GM18517 (cell line): ENCODE data around the gene TNIK.
"Not testable (repeated sequence)": the region's sequence is repeated elsewhere in the genome, so short reads cannot be mapped to it uniquely, and the experiment has no call there.

Experiments
- ATAC-seq: cut with Tn5 transposase; IDR thresholded peaks from one replicate; pipeline ENCODE4 v1.9.1; 2021; ENCODE audit warnings: mild to moderate bottlenecking, moderate library complexity; ENCODE audit not compliant: unreplicated experiment

The TNIK gene

DNA sequence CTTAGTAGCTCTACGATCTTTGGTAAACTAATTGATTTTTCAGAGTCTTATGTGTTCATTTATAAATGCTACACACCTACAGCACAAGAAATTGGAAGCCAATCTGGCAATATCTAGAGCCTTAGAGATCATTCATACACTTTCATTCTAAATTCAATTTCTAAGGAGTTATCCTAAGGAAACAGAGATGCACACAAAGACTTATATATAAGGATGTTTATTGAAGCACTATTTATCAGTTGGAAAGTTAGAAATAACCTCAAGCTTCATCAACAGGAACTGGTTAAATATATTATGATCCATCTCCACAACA is 12.7 kb downstream of the TNIK start:
- ATAC-seq: not testable (repeated sequence)

DNA sequence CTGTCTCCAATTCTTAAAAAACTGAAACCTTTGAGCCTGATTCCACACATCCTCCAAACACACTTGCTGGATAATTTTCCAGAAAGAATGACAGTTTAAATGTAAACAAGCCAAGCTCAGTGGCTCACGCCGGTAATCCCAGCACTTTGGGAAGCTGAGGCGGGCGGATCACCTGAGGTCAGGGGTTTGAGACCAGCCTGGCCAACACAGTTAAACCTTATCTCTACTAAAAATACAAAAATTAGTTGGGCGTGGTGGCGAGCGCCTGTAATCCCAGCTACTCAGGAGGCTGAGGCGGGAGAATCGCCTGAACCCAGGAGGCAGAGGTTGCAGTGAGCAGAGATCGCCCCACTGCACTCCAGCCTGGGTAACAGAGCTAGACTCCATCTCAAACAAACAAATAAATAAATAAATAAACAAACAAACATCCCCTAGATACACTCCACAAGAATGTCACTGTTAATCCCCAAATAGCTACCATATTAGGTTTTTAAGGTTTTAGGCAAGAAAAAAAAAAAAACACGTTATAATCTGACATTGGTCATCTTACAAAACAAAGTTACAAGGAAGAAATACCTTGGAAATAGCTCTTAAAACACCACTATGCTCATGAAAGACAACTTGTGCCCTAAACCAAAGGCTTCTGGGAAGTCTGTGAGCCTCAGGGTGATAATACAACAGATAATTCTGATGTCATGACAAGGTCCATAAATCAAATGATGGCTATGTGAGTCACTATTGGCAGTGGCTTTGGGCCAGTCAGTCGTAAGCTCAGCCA is 13.2 kb downstream of the TNIK start:
- no peak for ATAC-seq

DNA sequence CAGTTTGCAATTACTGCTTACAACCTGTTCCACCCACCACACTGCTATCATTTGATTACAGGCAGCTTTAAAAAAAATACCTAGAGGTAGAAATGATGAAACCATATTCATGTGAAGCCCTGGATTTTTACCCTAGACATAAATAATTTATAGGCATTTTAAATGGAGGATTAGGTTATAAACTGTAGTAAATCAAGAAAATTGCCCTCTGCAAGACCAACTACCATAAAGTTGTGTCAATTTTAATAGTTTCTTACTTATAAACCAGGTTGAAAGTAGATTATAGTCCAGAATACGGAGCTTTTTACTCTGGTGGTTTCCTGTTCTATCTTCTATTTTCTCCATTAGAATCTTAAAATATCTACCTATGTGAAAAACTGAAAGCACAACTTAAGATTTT is 13.9 kb downstream of the TNIK start:
- no peak for ATAC-seq

DNA sequence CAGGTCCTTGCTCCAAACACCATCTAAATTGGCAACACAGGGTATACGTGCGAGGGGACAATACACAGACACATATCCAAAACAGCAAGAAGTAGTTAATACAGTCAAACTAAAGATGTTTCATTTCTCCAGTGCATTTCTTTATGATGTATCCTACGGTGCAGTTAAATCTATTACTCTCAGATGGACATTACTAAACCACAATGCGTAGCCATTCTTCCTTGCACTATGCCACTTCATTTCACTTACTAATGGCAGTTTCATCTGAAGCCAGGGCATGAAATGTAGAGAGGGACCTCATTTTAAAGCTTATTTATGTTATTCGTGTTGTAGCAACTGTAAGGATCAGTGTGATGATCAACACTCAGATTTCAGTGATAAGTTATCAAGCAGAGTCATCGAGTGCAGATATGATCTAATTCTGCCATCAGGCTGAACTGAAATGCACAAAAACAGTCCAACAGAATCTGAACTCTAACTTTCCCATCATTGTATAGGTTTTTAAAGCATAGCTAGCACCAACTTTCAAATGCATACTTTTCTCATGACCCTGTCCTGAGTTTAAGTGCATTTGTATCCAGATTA is 14.5 kb downstream of the TNIK start:
- no peak for ATAC-seq

DNA sequence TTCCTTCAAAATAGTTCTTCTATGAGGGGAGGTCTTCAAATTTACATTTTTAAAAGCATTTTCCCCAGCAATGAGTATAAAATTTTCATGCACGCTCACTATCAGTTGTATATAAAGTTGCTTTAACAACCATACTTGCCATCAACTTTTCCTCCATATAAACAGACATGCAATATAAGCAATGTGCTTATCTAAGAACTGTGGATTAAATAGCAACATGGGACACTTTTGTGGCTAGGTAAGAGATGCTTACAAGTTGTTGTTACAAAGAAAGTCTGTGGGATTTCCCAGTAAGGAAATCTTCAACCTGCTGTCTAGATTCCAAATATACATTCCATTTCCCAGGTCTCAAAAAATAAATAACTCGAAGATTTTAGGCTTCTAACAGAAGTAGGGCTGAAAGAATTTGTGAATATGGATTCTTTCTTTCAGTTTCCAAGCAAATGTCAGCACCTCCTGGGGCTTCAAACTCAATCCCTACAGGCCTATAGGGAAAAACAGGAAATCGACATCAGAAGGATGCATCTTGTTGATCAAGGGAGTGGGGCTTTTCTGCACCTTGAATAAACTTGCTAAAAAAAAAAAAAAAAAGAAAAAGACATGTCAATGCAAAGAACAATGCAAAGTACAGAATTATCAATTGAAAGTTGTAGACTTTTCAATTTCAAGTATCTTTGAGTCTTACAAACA is 16.1 kb downstream of the TNIK start:
- no peak for ATAC-seq

DNA sequence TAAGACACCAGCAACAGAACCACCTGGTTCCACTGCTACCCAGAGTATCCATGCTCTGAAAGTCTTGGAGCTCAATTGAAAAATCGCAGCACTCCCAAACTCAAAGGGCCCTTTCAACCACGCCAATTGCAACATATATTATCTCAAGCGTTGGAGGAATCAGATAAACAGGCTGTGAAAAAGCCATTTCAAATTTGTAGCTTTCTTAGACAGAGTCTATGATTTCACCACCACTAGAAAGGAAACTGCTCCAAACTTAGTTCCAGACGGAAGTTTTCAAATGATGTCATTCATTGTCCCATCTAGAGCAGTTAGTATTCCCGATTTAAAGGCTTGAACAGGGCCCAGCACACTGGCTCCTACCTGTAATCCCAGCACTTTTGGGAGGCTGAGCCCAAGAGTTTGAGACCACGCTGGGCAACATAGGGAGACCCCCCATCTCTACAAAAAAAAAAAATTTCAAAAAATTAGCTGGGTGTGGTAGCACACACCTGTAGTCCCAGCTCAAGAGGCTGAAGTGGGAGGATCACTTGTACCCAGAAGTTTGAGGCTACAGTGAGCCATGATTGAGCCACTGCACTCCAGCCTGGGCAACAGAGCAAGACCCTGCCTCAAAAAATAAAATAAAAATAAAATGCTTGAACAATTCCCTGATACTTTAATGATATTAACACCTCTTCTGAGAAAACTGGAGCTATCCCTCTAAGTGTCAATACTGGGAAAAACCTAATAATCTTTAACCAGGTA is 16.8 kb downstream of the TNIK start:
- no peak for ATAC-seq

DNA sequence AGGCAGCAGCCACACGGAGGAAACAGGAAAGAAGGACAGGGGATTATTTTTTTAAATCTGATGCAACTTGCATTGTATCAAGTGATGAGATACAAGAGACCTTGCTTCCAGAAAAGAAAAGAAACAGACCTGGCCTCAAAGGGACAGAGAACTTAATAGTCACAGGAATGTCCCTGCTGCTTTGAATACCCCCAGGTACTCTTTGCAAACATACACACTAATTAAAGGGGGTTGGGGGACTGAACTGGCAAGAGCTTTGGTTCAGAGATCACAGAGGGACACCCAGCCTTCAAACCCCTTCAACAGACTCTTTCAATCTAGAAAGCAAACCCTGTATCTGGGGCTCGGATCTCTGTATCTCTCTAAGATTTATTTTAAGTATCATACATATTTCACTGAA is 18.0 kb downstream of the TNIK start:
- ATAC-seq: no peak

DNA sequence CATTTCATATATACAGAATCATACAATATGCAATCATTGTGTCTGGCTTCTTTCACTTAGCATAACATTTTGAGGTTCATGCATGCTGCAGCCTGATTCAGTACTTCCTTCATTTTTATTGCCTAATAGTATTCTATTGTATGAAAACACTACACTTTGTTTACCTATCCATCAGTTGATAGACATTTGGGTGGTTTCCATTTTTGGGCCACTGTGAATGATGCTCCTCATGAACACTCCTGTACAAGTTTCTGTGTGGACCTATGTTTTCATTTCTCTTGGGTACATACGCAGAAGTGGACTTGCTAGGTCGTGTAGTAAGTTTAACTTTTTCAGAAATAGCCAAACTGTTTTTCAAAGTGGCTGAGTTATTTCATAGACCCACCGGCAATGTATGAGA is 18.8 kb downstream of the TNIK start:
- ATAC-seq: no peak

DNA sequence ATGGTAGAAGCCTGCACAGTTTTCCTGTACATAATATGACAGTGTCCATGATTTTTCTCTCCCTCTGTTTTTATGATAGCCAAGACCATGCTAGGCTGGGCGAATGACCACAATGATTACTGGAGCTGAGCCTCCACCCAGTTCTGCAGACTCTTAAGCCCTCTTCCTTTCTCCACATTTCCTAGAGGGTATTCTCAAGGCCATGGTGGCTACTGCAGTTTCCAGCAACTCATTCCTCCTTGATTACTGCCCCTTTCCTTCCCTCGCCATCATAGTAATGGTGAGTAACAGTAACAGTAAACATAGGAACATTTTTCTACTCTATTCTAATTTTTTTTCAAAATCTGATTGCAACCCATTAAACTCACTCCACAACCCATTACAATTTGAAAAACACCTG is 20.2 kb downstream of the TNIK start:
- ATAC-seq: no peak

DNA sequence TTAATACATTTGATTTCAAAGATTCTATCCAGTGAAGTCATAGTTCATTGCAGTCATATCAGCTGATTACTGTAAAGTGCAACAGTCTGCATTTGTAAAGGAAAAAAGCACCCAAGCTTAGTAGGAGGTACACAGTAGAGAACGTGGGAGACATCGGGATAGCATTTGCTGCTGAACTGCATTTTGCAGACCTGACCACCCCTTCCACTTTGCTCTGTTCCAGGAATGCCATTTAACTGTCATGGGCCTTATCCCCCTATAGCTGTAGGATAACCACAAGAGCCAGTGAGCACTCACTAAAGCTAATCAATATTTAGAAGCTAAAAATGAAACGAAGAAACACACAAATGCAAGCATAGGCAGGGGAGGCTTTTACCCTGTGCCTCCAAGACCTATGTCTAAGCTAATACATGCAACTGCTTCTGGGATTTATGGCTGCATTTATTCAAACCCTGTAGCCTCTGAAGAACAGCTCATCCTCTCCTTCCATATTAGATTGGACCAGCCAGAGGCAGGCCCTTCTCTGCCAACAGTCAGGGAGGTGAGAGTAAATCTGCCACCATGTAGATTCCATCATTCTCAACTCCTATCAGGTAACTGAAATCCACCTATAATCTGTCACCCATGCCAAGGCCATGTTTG is 23.0 kb downstream of the TNIK start:
- no peak for ATAC-seq

DNA sequence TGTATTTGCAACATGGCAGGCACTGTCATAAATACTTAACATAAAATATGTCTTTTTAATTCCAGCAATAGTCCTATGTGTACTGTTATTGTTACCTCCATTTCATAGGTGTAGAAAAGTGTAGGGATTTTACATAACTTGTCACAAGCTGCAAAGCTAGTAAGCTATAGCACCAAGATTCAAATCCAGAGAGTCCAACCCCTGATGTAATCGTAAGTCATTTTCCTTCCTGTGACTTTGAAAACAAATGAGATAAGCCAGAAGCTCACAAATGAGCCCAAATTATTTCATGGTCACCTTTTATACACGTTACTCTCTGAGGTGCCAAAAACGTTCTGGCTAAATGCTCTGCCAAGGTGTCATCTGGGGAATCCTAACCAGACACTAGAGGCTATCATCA is 23.8 kb downstream of the TNIK start:
- no peak for ATAC-seq

DNA sequence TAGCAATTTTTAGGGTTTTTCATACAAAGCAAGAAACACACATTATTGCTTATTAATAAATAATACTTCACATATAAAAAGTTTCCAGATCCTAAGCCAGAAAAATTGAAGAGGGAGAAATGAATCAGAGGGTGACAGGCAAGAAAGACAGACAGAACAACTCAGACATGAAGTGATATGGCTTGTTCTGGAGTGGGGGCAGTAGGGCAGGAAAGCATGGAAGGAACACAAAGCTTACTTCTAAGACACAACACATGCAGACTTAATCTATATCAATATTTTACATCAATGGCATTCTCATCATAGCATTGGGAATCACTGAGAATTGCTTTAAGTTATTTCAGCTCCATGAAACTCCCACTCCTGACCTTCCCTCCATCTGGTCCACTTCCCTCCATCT is 24.4 kb downstream of the TNIK start:
- no peak for ATAC-seq

DNA sequence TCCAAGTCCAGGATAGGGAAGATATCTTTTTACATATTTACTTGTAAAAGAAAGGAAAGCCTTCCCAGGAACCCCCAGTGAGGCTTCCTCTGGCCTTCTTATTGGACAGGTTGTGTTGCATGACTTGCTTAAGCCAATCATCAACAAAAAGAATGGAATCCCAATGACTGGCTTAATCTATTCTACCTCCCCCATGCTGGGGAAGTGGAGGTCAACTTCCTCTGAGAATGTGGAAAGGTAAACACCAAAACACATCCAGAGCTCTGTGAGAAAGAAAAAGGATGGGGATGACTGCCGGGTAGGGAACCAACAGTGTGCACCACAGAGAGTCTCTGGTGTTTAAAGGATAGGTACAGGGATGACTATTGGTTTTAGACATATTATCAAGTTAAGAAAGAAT is 25.1 kb downstream of the TNIK start:
- no peak for ATAC-seq

DNA sequence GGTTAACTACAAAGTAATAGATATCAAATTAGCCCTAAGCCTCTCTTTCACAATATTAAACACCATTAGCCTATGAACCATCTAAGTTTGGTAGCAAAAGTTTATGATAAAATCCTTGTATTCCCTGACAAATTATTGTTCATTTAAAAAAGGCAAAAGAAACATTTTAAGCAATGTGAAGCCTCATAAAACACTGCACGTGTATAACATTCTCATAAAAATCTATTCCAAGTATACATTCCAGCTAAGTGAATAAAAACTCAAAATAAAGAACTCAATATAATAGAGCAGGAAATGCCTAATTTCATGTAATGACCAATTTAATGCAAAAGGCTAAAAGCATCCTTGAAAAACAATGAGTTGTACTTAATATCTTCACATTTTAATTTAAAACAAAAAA is 27.7 kb downstream of the TNIK start:
- no peak for ATAC-seq

DNA sequence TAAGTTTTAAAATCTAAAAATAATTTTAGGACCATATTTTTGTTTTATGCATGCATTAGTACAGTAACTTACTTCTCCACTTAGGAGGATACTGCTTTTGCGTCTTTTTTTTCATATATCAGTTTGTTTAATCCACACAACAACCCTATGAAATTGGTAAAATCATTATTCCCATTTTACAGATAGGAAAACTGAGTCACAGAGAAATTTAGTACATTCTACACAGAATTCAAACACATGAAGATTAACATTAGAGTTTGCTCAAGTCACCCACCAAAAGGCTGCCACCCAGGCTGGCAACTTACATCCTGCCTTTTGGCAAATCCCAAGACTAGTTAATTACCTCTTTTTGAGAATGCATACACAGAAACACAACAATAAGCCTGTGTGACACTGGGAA is 28.7 kb downstream of the TNIK start:
- ATAC-seq: no peak

DNA sequence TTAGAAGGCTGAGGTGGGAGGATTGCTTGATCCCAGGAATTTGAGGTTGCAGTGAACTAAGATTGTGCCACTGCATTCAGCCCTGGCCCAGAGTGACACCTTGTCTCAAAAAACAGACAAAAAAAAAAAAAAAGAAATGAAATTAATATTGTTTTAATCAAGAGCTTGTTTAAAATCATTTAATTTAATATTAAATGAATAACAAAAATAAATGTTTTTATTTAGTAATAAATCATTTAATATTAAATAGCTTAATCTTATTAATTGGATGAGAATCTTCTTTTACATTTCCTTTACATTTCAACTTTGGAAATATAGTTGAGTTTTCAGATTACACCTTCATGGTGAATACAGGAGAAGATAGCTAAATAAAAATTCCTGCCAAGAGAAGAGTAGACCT is 29.7 kb downstream of the TNIK start:
- no peak for ATAC-seq

DNA sequence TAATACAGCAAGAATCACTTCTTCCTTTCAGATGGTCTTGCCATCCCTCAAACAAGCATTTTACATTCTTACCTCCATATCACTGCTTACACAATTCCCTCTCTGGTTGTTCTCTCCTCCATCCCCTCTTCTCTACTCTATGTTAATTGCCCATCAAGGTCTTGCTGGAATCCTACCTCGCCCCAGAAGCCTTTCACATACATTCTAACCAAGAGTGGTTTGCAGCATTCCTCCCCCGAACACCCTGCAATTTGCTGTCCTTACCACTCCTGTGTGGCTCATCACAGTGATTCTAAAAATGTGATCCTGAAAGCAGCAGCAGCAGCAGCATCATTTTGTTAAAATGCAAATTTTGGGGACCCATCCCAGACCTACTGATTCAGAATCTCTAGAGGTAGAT is 30.6 kb downstream of the TNIK start:
- ATAC-seq: no peak

DNA sequence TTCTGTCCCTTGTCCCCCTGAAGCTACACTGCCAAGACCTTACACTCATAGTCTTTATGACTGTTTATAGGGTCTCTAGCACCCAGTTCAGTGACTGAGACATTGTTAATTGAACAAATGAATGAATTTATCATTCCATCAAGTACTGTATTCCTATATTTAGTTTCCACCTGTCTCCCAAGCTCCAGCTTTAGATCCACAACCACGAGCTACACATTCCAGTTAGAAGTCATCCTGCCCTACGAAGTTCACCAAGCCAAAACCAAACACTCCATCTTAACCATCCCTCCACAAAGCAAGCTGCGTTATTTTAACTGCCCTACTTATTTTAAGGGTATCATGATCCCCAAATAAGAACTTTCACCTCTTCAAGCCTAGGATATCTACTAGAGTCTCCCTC is 31.3 kb downstream of the TNIK start:
- no peak for ATAC-seq

DNA sequence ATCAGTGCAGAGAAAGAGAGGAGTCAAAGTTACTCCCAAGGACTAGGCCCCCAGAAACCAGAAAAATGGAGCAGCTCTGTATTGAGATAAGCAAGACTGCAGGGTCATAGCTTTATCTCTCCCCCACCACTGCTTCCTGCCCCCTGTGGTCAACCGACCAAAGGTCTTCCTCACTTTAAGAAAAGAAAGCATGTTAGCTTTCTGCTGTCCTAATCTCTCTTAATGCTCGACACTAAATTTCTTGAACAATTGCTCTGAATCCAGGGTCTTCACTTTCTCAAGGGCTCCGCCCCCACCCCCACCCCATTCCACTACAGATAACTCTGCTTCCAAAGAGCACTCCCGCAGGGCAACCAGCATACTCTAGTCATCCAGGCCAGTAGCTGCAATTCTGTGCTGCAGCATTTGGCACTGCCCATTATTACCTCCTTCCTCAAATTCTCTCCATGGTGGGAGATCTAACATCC is 31.9 kb downstream of the TNIK start:
- ATAC-seq: no peak

DNA sequence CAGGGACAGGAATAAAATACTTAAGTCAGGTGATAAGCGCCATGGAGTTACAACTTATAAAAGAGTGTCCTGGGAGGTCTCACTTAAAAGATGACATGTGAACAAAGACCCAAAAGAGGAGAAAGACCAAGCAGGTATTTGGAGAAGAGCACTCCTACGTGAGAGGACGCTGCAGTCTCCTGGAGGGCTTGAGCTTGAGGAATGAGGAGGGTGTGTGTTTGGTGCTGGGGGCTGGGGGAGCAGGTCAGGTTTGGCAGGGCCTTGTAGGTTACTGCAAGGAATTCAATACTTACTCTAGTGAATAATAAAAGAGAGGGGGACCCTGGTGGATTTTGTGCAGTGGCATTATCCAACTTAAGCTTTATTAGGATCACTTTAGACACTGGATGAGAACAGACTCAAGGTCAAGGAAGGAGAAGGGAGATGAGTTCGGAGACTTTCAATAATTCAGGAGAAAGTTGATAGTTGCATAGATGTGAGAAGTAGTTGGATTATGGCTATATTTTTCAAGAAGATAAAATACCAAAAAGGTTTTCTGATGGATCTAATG is 32.4 kb downstream of the TNIK start:
- ATAC-seq: no peak

DNA sequence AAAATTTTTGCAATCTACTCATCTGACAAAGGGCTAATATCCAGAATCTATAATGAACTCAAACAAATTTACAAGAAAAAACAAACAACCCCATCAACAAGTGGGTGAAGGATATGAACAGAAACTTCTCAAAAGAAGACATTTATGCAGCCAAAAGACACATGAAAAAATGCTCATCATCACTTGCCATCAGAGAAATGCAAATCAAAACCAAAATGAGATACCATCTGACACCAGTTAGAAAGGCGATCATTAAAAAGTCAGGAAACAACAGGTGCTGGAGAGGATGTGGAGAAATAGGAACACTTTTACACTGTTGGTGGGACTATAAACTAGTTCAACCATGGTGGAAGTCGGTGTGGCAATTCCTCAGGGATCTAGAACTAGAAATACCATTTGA is 36.1 kb downstream of the TNIK start:
- not testable (repeated sequence) for ATAC-seq
